CD4-positive, alpha-beta T cell treated with Interleukin-17A for 1 hour (primary cell): Measurements from ENCODE around the gene FBXO22.
"Not testable (repeated sequence)": the region's sequence is repeated elsewhere in the genome, so short reads cannot be mapped to it uniquely, and the experiment has no call there.

Experiments used
- DNase-seq: peaks from one replicate; pipeline ENCODE4 v3.0.0-alpha.2; 2020

The FBXO22 gene

GRCh38 chr15:75921732-75922703 lies 18.3 kb downstream of the FBXO22 start:
- DNase-seq, result peak; percentile 46

- peak; percentile 8 for DNase-seq
Measured at GRCh38 chr15:75923756-75924155, 20.1 kb downstream of the FBXO22 start.

- DNase-seq, result no peak
Measured at GRCh38 chr15:75924576-75924975, 20.9 kb downstream of the FBXO22 start.

- no peak for DNase-seq
Measured at GRCh38 chr15:75925440-75925839, 21.8 kb downstream of the FBXO22 start.

- DNase-seq, result no peak
Measured at GRCh38 chr15:75926931-75927330, 23.3 kb downstream of the FBXO22 start.

- no peak for DNase-seq
Measured at GRCh38 chr15:75927601-75928000, 23.9 kb downstream of the FBXO22 start.

GRCh38 chr15:75928680-75929608 lies 25.3 kb downstream of the FBXO22 start:
- DNase-seq, result no peak

- no peak for DNase-seq
Measured at GRCh38 chr15:75929799-75930565, 26.3 kb downstream of the FBXO22 start.

GRCh38 chr15:75930866-75931265 lies 27.2 kb downstream of the FBXO22 start:
- DNase-seq, result no peak

- DNase-seq, result no peak
Measured at GRCh38 chr15:75942464-75942863, 38.8 kb downstream of the FBXO22 start.

- DNase-seq, result no peak
Measured at GRCh38 chr15:75943246-75943645, 39.6 kb downstream of the FBXO22 start.

- DNase-seq, result no peak
Measured at GRCh38 chr15:75943713-75944215, 40.1 kb downstream of the FBXO22 start.

GRCh38 chr15:75945953-75946352 lies 42.3 kb downstream of the FBXO22 start:
- no peak for DNase-seq

- no peak for DNase-seq
Measured at GRCh38 chr15:75947092-75947491, 43.4 kb downstream of the FBXO22 start.

GRCh38 chr15:75948761-75949296 lies 45.2 kb downstream of the FBXO22 start:
- no peak for DNase-seq

GRCh38 chr15:75952525-75952924 lies 48.8 kb downstream of the FBXO22 start:
- DNase-seq, result peak; percentile 12

GRCh38 chr15:75955720-75956119 lies 52.0 kb downstream of the FBXO22 start:
- no peak for DNase-seq

- DNase-seq, result no peak
Measured at GRCh38 chr15:75961331-75961730, 57.7 kb downstream of the FBXO22 start.

- DNase-seq, result no peak
Measured at GRCh38 chr15:75966073-75966472, 62.4 kb downstream of the FBXO22 start.

GRCh38 chr15:75976766-75977165 lies 73.1 kb downstream of the FBXO22 start:
- DNase-seq, result not testable (repeated sequence)

- DNase-seq, result no peak
Measured at GRCh38 chr15:75981149-75981815, 77.6 kb downstream of the FBXO22 start.

GRCh38 chr15:75982468-75982867 lies 78.8 kb downstream of the FBXO22 start:
- DNase-seq, result no peak
